NT2/D1 (cell line): ENCODE data around the gene PCGF1.

Experiments
- SUZ12 ChIP-seq: IDR thresholded peaks from 2 replicates; pipeline ENCODE4 v1.6.1; 2011; ENCODE audit not compliant: insufficient read length, insufficient read depth; ENCODE audit errors: extremely low read depth
- YY1 ChIP-seq: IDR thresholded peaks from 2 replicates; pipeline ENCODE4 v1.6.1; 2011; ENCODE audit not compliant: insufficient read length, insufficient read depth

DNA sequence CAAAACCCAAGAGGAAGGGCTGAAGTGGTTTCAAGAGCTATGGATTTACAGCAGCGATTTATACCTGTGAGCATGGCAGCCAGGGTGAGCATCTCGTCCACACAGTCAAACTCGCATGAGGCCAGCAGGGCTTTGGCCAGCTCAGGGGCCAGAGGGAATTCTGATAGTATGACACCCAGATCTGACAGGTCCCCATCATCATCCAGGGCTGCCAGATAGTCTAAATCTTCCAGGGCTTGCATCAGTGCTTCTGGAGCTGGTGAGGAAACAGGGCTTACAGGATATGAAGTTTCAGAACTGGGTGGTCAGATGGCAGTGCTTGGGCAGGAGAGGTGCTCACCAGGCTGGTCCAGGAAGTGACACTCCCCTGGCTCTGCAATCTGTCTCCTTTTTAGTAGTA, 15.0 kb upstream of the PCGF1 start:
- no peak for TF ChIP-seq YY1
- no peak for TF ChIP-seq SUZ12
